Activated CD4-positive, alpha-beta memory T cell treated with anti-CD3 and anti-CD28 coated beads for 36 hours (primary cell): ENCODE data around the gene LHFPL3. TPM values are rescaled to one million over a fixed set of nuclear protein-coding genes. Genes with fewer than 3 reads are reported as not detected.

Experiments used
- CTCF ChIA-PET: fragments of 350-600 bp; sonication (Branson Sonifier 250); formaldehyde crosslinking; loops from one replicate; lab custom pipeline; 2021; ENCODE audit warnings: antibody characterized with exemption, inconsistent platforms; lab: Charles Lee
- POLR2A ChIA-PET: fragments of 350-600 bp; sonication (Branson Sonifier 250); formaldehyde crosslinking; loops from one replicate; lab custom pipeline; 2021; ENCODE audit warnings: antibody characterized with exemption; lab: Charles Lee
- DNase-seq: peaks from one replicate; pipeline ENCODE4 v3.0.0-alpha.2; 2020
- H3K27ac Mint-ChIP-seq: one replicate; pipeline ENCODE4 v1.8.0; 2021; ENCODE audit warnings: mixed read lengths
- H3K27me3 Mint-ChIP-seq: one replicate; pipeline ENCODE4 v1.8.0; 2021; ENCODE audit warnings: mixed read lengths
- H3K36me3 Mint-ChIP-seq: one replicate; pipeline ENCODE4 v1.8.0; 2021; ENCODE audit warnings: mixed read lengths
- H3K4me1 Mint-ChIP-seq: one replicate; pipeline ENCODE4 v1.8.0; 2021; ENCODE audit warnings: low read depth, mixed read lengths
- H3K4me3 Mint-ChIP-seq: one replicate; pipeline ENCODE4 v1.8.0; 2021; ENCODE audit warnings: mild to moderate bottlenecking, mixed read lengths
- H3K9me3 Mint-ChIP-seq: one replicate; pipeline ENCODE4 v1.8.0; 2021; ENCODE audit warnings: mixed read lengths
- intact Hi-C: fragments of 100-400 bp; cut with micrococcal nuclease; formaldehyde crosslinking; loops from one replicate; pipeline ENCODE4 v1.15.1; 2023
- total RNA-seq, 2 experiments: library from RNA; stranded (reverse); gene quantifications; one replicate each; pipeline ENCODE4 v1.2.3, GENCODE V29; 2021

LHFPL3 gene
- total RNA-seq, 2 experiments from 2014 or later, result not detected

- CTCF ChIA-PET, result no interaction called here
- no peaks in the 10 kb centered on the region for H3K4me1 Mint-ChIP-seq
- no peaks in the 10 kb centered on the region for H3K36me3 Mint-ChIP-seq
- POLR2A ChIA-PET, result no interaction called here
- intact Hi-C loops, result no loop called here
- H3K9me3 Mint-ChIP-seq, result no peaks in the 10 kb centered on the region
- no peaks in the 10 kb centered on the region for H3K27me3 Mint-ChIP-seq
- no peak for DNase-seq
- no peak overlapping the region for H3K27ac Mint-ChIP-seq
- no peak overlapping the region for H3K4me3 Mint-ChIP-seq
These were observed 492.6 kb downstream of the LHFPL3 start for GRCh38 chr7:104820836-104821535.

GRCh38 chr7:104823177-104823576 is 494.8 kb downstream of the LHFPL3 start:
- H3K27me3 Mint-ChIP-seq, result no peaks in the 10 kb centered on the region
- H3K36me3 Mint-ChIP-seq, result no peaks in the 10 kb centered on the region
- CTCF ChIA-PET, result interaction anchor here (0.8 kb wide), 1 partner anchor 61 kb away, joined by 3 read pairs; no protein-coding TSS in a partner anchor
- POLR2A ChIA-PET, result no interaction called here
- no peaks in the 10 kb centered on the region for H3K4me1 Mint-ChIP-seq
- DNase-seq, result no peak
- intact Hi-C loops, result no loop called here
- H3K9me3 Mint-ChIP-seq, result no peaks in the 10 kb centered on the region
- no peak overlapping the region for H3K4me3 Mint-ChIP-seq
- H3K27ac Mint-ChIP-seq, result no peak overlapping the region

GRCh38 chr7:104825099-104825498 is 496.7 kb downstream of the LHFPL3 start:
- intact Hi-C loops, result no loop called here
- DNase-seq, result no peak
- Mint-ChIP-seq H3K36me3 (no peaks in the 10 kb centered on the region), H3K4me1 (no peaks in the 10 kb centered on the region), H3K27ac (no peak overlapping the region), H3K4me3 (no peak overlapping the region), H3K9me3 (no peaks in the 10 kb centered on the region), H3K27me3 (no peaks in the 10 kb centered on the region)
- ChIA-PET POLR2A (no interaction called here), CTCF (interaction anchor here (0.9 to 3.2 kb wide), 3 partner anchors 23 to 159 kb away, joined by 3 to 13 read pairs (median 4); no protein-coding TSS in a partner anchor)

DNA sequence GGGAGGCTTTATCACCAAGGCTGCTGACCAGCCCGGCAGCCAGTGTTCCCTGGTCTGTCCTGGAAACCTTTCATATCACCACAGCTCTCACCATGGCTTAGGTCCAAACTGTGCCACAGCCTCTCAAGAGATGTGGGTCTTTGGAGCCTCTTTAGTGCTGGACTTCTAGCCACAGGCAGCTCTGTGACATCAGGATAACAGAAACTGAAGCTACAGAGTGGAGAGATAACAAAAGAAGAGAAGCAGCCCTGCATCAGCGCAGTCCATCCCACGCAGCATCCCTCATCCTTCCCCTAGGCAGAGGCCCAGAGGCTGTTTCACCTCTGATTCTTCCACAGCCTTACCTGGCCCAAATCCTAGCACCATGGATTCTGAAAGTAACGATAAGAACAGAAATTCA is 497.7 kb downstream of the LHFPL3 start:
- H3K27me3 Mint-ChIP-seq, result peaks cover 3% of the 10 kb centered on the region
- H3K36me3 Mint-ChIP-seq, result no peaks in the 10 kb centered on the region
- no peak overlapping the region for H3K27ac Mint-ChIP-seq
- H3K9me3 Mint-ChIP-seq, result no peaks in the 10 kb centered on the region
- intact Hi-C loops, result no loop called here
- POLR2A ChIA-PET, result no interaction called here
- H3K4me1 Mint-ChIP-seq, result no peaks in the 10 kb centered on the region
- H3K4me3 Mint-ChIP-seq, result no peak overlapping the region
- CTCF ChIA-PET, result interaction anchor here (0.9 to 3.2 kb wide), 3 partner anchors 21 to 161 kb away, joined by 3 to 13 read pairs (median 4); no protein-coding TSS in a partner anchor
- no peak for DNase-seq

DNA sequence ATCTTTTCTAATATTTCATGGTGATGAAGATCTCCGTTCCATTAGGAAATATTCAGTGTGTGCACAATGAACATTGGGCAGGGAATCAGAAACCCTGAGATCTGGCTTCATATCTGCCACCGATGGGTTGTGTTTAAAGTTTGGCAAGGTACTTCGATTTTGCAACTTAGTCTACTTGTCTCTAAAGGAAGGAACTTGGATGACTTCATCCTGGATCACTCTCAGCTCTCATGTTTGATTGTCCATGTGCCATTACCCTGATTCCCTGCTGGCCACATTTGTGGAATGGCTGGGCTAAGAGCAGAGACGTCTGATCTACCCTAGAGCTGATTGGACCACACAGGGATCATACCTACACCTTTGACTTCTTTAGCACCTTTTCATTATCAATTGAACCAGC is 508.6 kb downstream of the LHFPL3 start:
- no peaks in the 10 kb centered on the region for H3K9me3 Mint-ChIP-seq
- ChIA-PET POLR2A (no interaction called here), CTCF (interaction anchor here (1.9 kb wide), 1 partner anchor 11 kb away, joined by 10 read pairs; no protein-coding TSS in a partner anchor)
- intact Hi-C loops, result no loop called here
- H3K4me1 Mint-ChIP-seq, result no peaks in the 10 kb centered on the region
- H3K36me3 Mint-ChIP-seq, result no peaks in the 10 kb centered on the region
- peaks cover 13% of the 10 kb centered on the region for H3K27me3 Mint-ChIP-seq
- no peak for DNase-seq
- no peak overlapping the region for H3K27ac Mint-ChIP-seq
- H3K4me3 Mint-ChIP-seq, result no peak overlapping the region

DNA sequence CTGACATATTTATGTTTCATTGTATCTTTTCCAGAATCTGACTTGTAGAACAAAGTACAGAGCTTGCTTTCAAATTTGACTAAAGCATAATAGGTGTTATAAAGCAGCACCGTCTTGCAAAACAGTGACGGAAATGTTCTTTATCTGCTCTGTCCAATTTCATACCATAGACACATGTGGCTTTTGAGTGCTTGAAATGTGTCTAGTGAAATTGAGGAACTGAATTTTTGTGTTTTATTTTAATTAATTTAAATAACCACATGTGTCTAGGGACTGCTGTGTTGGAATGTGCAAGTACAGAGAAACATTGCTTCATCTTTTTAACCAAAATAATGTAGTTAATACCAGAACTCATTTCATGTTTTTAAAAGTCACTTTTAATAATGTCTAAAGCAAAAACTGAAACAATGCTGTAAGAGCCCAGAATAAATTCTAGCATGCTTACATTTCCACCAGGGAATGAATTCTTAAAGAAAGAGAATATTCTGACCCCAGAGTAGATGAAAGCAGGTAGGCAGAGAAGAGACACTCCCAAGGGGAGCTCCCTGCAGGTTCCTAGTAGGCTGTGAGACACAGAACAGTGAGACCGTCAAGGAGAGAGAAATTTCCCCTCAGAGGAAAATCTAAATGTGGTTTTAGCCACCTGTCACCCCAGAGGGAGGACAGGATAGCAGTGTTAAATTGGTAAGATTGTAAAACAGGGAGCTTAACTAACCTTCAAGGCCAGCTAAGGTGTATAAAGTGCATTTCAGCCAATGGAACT is 510.3 kb downstream of the LHFPL3 start:
- Mint-ChIP-seq H3K4me3 (no peak overlapping the region), H3K4me1 (no peaks in the 10 kb centered on the region), H3K27ac (no peak overlapping the region), H3K9me3 (no peaks in the 10 kb centered on the region), H3K27me3 (peaks cover 16% of the 10 kb centered on the region), H3K36me3 (no peaks in the 10 kb centered on the region)
- intact Hi-C loops, result no loop called here
- CTCF ChIA-PET, result interaction anchor here (2.0 kb wide), 1 partner anchor 8 kb away, joined by 10 read pairs; no protein-coding TSS in a partner anchor
- POLR2A ChIA-PET, result no interaction called here
- DNase-seq, result no peak

DNA sequence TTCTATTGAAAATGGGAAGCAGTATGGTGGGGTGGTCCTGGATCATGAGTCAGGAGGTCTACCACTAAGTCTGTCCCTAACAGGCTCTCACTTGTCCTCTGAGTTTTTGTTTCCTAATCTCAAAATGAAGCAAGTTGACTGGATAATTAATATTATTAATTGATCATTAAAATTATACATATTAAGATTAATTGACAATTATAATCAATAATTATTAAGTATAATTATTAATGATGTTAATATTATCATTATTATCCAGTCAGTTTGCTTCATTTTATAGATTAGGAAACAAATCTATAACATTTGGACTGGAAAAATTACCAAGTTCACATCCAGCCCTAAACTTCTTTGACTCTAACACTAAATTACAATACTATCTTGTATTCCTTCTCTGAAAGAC is 511.4 kb downstream of the LHFPL3 start:
- CTCF ChIA-PET, result no interaction called here
- DNase-seq, result no peak
- H3K4me3 Mint-ChIP-seq, result no peak overlapping the region
- H3K27me3 Mint-ChIP-seq, result peaks cover 16% of the 10 kb centered on the region
- POLR2A ChIA-PET, result no interaction called here
- H3K27ac Mint-ChIP-seq, result no peak overlapping the region
- intact Hi-C loops, result no loop called here
- H3K9me3 Mint-ChIP-seq, result no peaks in the 10 kb centered on the region
- H3K36me3 Mint-ChIP-seq, result no peaks in the 10 kb centered on the region
- no peaks in the 10 kb centered on the region for H3K4me1 Mint-ChIP-seq

DNA sequence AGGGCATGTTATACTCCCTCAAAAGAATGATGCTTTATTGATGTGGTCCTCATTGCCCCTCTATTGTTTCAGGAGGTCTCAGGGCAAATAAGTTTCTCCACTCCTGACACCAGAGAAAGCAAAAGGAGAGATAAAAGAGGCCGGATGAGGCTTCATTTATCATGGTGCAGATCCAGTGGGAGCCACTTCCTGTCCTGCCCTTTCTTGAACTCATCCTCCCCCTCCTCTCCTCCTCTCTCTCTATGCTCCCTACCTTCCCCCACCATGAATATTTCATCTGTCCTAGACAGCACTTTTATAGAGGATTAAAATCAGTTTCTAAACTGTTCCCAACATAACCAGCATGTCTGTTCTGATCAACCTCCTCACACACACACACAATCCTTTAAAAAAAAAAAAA is 513.4 kb downstream of the LHFPL3 start:
- Mint-ChIP-seq H3K36me3 (no peaks in the 10 kb centered on the region), H3K4me1 (no peaks in the 10 kb centered on the region), H3K27ac (no peak overlapping the region), H3K4me3 (no peak overlapping the region), H3K9me3 (no peaks in the 10 kb centered on the region), H3K27me3 (peaks cover 15% of the 10 kb centered on the region)
- CTCF ChIA-PET, result interaction anchor here (0.7 kb wide), 1 partner anchor 610 kb away, joined by 3 read pairs; no protein-coding TSS in a partner anchor
- intact Hi-C loops, result no loop called here
- DNase-seq, result no peak
- POLR2A ChIA-PET, result no interaction called here

DNA sequence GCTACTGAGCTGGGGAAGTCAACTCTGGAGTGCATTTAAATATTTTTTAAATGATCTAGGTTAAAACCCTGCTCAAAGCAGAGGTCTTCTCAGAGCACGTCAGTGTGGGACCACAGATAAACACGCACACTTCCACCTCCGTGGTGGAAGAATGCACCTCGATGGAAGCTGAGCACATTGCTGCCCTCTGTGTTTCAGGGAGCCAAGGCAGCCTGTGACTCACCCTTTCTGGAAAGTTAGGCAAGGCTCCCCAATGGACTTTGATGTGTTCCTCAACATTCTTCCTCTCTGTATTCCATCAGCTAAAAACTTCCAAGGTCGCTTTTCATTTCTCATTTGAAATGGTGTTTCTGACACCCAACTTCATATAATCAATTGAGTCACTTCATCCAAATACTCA is 514.8 kb downstream of the LHFPL3 start:
- no peak overlapping the region for H3K27ac Mint-ChIP-seq
- ChIA-PET POLR2A (no interaction called here), CTCF (no interaction called here)
- no peaks in the 10 kb centered on the region for H3K4me1 Mint-ChIP-seq
- DNase-seq, result no peak
- intact Hi-C loops, result no loop called here
- H3K36me3 Mint-ChIP-seq, result no peaks in the 10 kb centered on the region
- H3K9me3 Mint-ChIP-seq, result no peaks in the 10 kb centered on the region
- no peak overlapping the region for H3K4me3 Mint-ChIP-seq
- peaks cover 15% of the 10 kb centered on the region for H3K27me3 Mint-ChIP-seq

DNA sequence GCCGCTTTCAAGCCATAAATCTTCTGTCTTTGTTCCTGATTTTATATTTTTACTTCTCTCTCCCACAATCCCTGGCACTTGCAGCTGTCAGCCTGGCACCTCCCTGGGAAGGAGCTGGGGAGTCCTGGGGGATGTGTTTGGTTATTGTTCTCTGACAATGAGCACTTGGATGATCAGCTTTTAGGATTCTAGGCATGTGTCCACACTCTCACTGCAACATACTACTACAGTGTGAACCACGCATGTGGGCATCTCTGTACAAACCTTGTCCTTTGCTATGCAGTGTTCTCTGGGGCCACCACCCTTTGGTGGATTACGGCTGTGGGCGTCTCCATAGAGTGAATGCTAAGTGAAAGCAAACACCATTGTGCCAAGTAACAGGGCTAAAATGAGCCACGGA is 517.2 kb downstream of the LHFPL3 start:
- Mint-ChIP-seq H3K4me3 (no peak overlapping the region), H3K27me3 (peaks cover 12% of the 10 kb centered on the region), H3K9me3 (no peaks in the 10 kb centered on the region), H3K27ac (no peak overlapping the region), H3K36me3 (no peaks in the 10 kb centered on the region), H3K4me1 (no peaks in the 10 kb centered on the region)
- DNase-seq, result no peak
- intact Hi-C loops, result no loop called here
- ChIA-PET CTCF (no interaction called here), POLR2A (no interaction called here)

DNA sequence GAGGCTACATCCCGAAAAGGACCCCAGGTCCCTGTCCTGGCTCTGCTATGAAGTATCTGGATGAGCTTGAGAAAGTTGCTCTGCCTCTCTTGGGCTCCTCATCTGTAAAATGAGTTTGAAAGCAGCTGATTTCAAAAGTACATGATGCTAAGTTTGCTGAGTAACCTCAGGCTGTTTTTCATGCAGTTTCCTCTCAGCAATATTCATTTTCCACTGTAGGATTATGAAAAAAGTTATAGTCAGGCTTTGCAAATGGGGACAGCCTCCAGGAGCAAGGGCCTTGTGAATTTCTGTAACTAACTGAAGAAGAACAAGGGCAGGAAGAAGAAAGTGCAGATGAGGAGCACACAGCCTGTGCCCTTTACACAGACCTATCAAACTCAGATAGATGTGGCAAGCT is 518.3 kb downstream of the LHFPL3 start:
- Mint-ChIP-seq H3K27ac (no peak overlapping the region), H3K9me3 (no peaks in the 10 kb centered on the region), H3K4me1 (no peaks in the 10 kb centered on the region), H3K36me3 (no peaks in the 10 kb centered on the region), H3K4me3 (no peak overlapping the region), H3K27me3 (peaks cover 11% of the 10 kb centered on the region)
- ChIA-PET CTCF (interaction anchor here (0.9 to 3.6 kb wide), 12 partner anchors 8 to 1274 kb away, joined by 3 to 58 read pairs (median 4); no protein-coding TSS in a partner anchor), POLR2A (no interaction called here)
- no peak for DNase-seq
- intact Hi-C loops, result no loop called here
